NCI-H1092 treated with DMSO at 0.1 percent for 48 hours (cell line): Measurements from ENCODE around the gene THAP7.

Source experiments
- DNase-seq: peaks from one replicate; lab custom pipeline; 2025; lab: John Stamatoyannopoulos, UW

The THAP7 gene

GRCh38 chr22:20964090-20964798 is 37.7 kb downstream of the THAP7 start:
- DNase-seq, result no peak

DNA sequence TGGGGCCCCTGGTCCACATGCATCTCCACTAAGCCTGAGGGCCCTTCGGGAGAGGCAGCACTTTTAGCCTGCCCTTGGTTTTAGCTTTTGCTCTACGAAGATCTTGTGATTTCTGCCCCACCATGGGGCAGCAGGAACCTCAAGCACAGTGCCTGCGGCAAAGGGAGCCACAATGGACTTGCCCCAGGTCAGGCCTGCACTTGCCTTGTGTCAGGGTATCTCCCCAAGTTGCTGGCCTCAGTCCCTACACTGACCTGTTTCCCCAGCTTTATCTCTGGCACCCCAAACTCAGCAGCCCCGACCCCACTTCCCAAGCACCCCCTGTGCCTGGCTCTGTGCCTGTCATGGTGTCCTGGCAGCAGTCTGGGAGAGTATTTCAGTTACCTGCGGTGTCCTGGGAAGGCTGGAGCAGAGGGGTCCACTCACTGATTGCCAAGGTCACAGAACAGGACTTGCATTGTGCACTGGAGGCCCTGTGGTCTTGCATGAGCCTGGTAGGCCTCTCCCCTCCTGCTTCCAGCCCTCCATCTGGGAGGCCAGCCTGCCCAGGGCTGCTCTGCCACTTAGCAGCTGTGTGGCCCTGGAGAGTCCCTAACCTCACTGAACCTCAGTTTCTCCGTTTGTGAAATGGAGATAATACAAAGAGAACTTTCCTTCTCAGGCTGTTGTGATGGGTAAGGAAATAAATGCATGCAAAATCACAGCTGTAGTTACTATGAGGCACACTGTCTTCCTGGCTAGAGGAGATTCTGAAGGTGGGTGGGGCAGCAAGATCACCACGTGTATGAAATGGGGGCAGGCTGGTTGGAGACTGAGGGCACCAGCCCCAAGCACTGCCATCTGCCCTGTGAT is 38.5 kb downstream of the THAP7 start:
- no peak for DNase-seq

DNA sequence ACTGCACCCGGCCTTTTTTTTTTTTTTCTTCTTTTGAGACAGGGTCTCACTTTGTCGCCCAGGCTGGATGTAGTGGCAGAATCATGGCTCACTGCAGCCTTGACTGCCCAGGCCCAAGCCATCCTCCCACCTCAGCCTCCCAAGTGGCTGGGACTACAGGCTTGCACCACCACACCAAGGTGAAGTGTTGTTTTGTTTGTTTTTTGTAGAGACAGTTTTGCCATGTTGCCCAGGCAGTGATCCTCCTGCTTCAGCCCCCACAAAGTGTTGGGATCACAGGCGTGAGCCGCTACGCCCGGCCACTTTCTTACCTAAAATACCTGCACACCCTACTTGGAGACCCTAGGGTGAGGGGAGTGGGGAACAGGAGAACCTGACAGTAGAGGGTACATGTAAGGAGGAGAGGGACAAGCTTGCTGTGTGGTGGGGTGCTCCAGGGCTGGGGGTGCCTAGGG is 39.4 kb downstream of the THAP7 start:
- no peak for DNase-seq

GRCh38 chr22:20960609-20961008 is 41.3 kb downstream of the THAP7 start:
- DNase-seq, result no peak

- DNase-seq, result no peak
These were observed 42.1 kb downstream of the THAP7 start for GRCh38 chr22:20959578-20960461.

DNA sequence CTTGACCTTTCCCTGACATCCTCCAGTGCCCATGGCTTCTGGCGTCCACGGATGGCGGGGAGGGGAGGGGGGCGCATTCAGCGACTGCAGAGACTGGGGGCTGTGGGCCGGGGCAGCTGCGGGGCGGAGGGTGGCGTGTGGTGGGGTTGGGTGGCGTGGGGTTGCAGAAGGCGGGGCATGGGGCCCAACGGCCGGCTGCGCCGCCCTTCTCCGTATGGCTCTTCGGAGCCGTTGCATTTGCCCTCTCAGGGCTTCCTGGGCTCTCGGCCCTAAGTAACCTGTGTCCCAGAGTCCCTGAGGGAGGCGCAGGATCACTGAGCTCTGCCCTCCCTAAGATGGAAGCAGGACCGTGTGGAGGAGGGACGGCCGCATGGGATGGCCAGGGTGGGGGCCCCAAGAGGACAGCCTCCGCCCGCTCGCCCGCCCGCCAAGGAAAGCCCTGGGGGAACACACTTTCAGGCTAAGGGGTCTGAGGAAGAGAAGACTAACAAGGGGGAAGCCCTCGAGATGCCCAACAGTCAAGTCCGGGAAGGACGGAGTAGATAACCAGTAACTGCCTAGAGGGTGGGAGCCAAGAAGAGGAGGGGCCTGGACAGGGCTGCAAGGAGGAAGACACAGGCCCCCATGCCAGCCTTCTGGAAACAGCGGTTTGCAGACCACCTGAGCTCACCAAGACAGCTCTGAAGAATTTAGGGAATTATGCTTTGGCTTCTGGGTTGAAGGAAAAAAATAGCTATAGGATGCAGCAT is 44.1 kb downstream of the THAP7 start:
- no peak for DNase-seq

GRCh38 chr22:20957102-20957682 is 44.7 kb downstream of the THAP7 start:
- no peak for DNase-seq

DNA sequence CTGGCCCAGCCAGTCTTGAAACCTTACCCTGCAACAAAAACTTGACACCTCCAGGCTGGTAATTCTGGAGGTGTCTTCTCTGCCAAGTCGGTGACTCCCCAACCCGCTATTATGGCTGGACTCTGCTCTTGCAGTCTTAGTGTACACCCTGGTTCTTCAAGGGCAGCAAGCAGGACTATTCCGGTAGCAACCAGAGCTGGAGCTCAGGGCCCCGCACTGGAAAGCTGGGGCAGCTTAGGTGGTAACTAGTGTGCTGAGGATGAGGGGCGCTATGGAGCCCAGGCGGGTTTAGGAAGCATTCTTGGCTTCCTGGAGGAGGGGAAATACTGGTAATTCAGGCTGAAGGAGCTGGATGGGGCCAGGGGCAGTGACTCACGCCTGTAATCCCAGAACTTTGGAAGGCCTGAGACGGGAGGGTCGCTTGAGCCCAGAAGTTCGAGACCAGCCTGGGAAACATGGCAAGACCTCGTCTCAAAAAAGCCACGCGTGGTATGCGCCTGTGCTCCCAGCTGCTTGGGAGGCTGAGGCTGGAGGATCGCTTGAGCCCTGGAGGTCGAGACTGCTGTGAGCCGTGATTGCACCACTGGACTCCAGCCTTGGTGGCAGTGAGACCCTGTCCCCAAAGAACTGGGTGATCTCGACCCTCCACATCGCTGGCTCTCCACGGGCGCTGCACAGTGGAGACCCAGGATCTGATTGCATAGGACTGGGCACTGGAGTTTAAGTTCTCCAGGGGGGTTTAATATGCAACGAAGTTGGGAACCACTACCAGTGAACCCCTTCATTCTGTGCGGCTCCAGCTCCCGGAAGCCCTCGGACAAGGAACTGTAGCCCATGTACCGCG is 45.4 kb downstream of the THAP7 start:
- DNase-seq, result no peak

GRCh38 chr22:20955548-20955947 is 46.4 kb downstream of the THAP7 start:
- DNase-seq, result no peak

- DNase-seq, result no peak
These were observed 48.0 kb downstream of the THAP7 start for GRCh38 chr22:20953668-20954500.

- no peak for DNase-seq
These were observed 48.6 kb downstream of the THAP7 start for GRCh38 chr22:20953342-20953608.

- no peak for DNase-seq
These were observed 49.2 kb downstream of the THAP7 start for GRCh38 chr22:20952544-20953341.

GRCh38 chr22:20951932-20952380 is 50.0 kb downstream of the THAP7 start:
- no peak for DNase-seq

GRCh38 chr22:20951151-20951931 is 50.6 kb downstream of the THAP7 start:
- no peak for DNase-seq

- DNase-seq, result no peak
These were observed 52.2 kb downstream of the THAP7 start for GRCh38 chr22:20949698-20950183.
